CD4-positive, alpha-beta memory T cell (primary cell): ENCODE data around the gene SPRYD4. TPM values are rescaled to one million over a fixed set of nuclear protein-coding genes. Genes with fewer than 3 reads are reported as not detected.
"Not testable (repeated sequence)": the region's sequence is repeated elsewhere in the genome, so short reads cannot be mapped to it uniquely, and the experiment has no call there.

ENCODE experiments used
- CTCF ChIA-PET: fragments of 350-600 bp; sonication (Branson Sonifier 250); formaldehyde crosslinking; loops from one replicate; lab custom pipeline; 2021; ENCODE audit warnings: inconsistent platforms; ENCODE audit not compliant: partially characterized antibody; lab: Charles Lee
- POLR2A ChIA-PET: fragments of 350-600 bp; sonication (Branson Sonifier 250); formaldehyde crosslinking; loops from one replicate; lab custom pipeline; 2021; ENCODE audit not compliant: partially characterized antibody; lab: Charles Lee
- DNase-seq, 5 donors: peaks; one replicate each; pipeline versions ENCODE4 v3.0.0 to v3.0.0-alpha.2; 2020 to 2022; ENCODE audit warnings: mixed read lengths in 1 of 5
- H3K27ac ChIP-seq: one replicate; pipeline ENCODE4 v1.7.0; 2013; ENCODE audit warnings: low read depth, low read length
- H3K27me3 ChIP-seq: 2 replicates; pipeline ENCODE4 v1.7.0; 2013; ENCODE audit warnings: mild to moderate bottlenecking, low read length, moderate library complexity; ENCODE audit not compliant: insufficient read depth
- H3K36me3 ChIP-seq: 2 replicates; pipeline ENCODE4 v1.7.0; 2013; ENCODE audit warnings: mild to moderate bottlenecking, low read length, moderate library complexity; ENCODE audit not compliant: insufficient read depth
- H3K4me1 ChIP-seq: 2 replicates; pipeline ENCODE4 v1.7.0; 2013; ENCODE audit warnings: mild to moderate bottlenecking, low read length, moderate library complexity; ENCODE audit not compliant: insufficient read depth
- H3K4me3 ChIP-seq, 2 donors: one replicate each; pipeline ENCODE4 v1.7.0; 2013; ENCODE audit warnings: low read length in 2 of 2, mild to moderate bottlenecking in 1 of 2
- H3K9me3 ChIP-seq, 2 donors: one replicate each; pipeline ENCODE4 v1.7.0; 2013; ENCODE audit warnings: low read length in 2 of 2, control low read depth in 1 of 2; ENCODE audit not compliant: control insufficient read depth in 1 of 2
- H3K27ac Mint-ChIP-seq, 7 donors: one replicate each; pipeline ENCODE4 v1.8.0; 2020 to 2021; ENCODE audit warnings: mixed read lengths in 7 of 7, mild to moderate bottlenecking in 6 of 7, inconsistent platforms in 3 of 7, moderate library complexity in 3 of 7
- H3K27me3 Mint-ChIP-seq, 2 donors: one replicate each; pipeline ENCODE4 v1.8.0; 2020 to 2021; ENCODE audit warnings: mixed read lengths in 2 of 2
- H3K36me3 Mint-ChIP-seq, 2 donors: one replicate each; pipeline ENCODE4 v1.8.0; 2020 to 2021; ENCODE audit warnings: mixed read lengths in 2 of 2, inconsistent platforms in 1 of 2, mild to moderate bottlenecking in 1 of 2
- H3K4me1 Mint-ChIP-seq, 4 donors: one replicate each; pipeline ENCODE4 v1.8.0; 2020 to 2021; ENCODE audit warnings: mixed read lengths in 4 of 4, mild to moderate bottlenecking in 1 of 4
- H3K4me3 Mint-ChIP-seq, 8 donors: one replicate each; pipeline ENCODE4 v1.8.0; 2020 to 2021; ENCODE audit warnings: mixed read lengths in 8 of 8, mild to moderate bottlenecking in 7 of 8, moderate library complexity in 6 of 8, inconsistent platforms in 3 of 8
- H3K9me3 Mint-ChIP-seq, 8 donors: one replicate each; pipeline ENCODE4 v1.8.0; 2020 to 2021; ENCODE audit warnings: mixed read lengths in 8 of 8, mild to moderate bottlenecking in 5 of 8, inconsistent platforms in 3 of 8, moderate library complexity in 1 of 8
- intact Hi-C: fragments of 100-400 bp; cut with micrococcal nuclease; formaldehyde crosslinking; loops from one replicate; pipeline ENCODE4 v1.15.1; 2023
- polyA plus RNA-seq, 2 donors: library from polyadenylated mRNA; unstranded; fragments of 300-500 nt; fragmentation: Illumina TruSeq; gene quantifications; one replicate each; pipeline ENCODE4 v1.2.3, GENCODE V29; 2021
- total RNA-seq, 2 experiments: library from RNA; stranded (reverse); gene quantifications; one replicate each; pipeline ENCODE4 v1.2.3, GENCODE V29; 2021

The SPRYD4 gene
- total and polyA plus RNA-seq, 4 experiments from 2014 or later, result 1.1 to 6.9 (median 4.0) TPM

- H3K4me3 ChIP-seq, result peak within 1 kb of the TSS; percentile 61 to 78
- Mint-ChIP-seq H3K27me3 (peaks cover 10% of the 10 kb centered on the region in 2 donors), H3K36me3 (peaks cover 0 to 2% of the 10 kb centered on the region in 2 donors), H3K4me1 (peaks cover 11 to 21% (median 15%) of the 10 kb centered on the region in 4 donors), H3K4me3 (peak within 1 kb of the TSS; percentile 89 to 98 (median 94)), H3K27ac (peak within 1 kb of the TSS; percentile 16 to 95 (median 87)), H3K9me3 (no peaks in the 10 kb centered on the region)
- H3K36me3 ChIP-seq, result no peaks in the 10 kb centered on the region
- H3K4me1 ChIP-seq, result peaks cover 14% of the 10 kb centered on the region
- no peaks in the 10 kb centered on the region for H3K27me3 ChIP-seq
- intact Hi-C loops, result loop anchor here (1.0 kb wide), 1 partner anchor 20 kb away; the partner anchor contains the start of gene SPRYD4
- DNase-seq, result peak; percentile 80 to 84 (median 82)
- H3K9me3 ChIP-seq, result no peaks in the 10 kb centered on the region
- ChIA-PET CTCF (interaction anchor here (0.6 to 1.3 kb wide), 3 partner anchors 8 to 369 kb away, joined by 3 to 4 read pairs (median 3); no protein-coding TSS in a partner anchor), POLR2A (interaction anchor here (0.6 to 1.8 kb wide), 13 partner anchors 20 to 515 kb away, joined by 3 to 9 read pairs (median 4); partner anchors contain the start of genes ATP5F1B, CNPY2, NACA and RAB5B)
- no peak within 1 kb of the TSS for H3K27ac ChIP-seq
These were observed 19.9 kb downstream of the SPRYD4 start, which contains the start of gene GLS2 for GRCh38 chr12:56488041-56488955. TSS of gene GLS2 (minus strand) at chr12:56488161. CDS start at chr12:56488118, 43 bp downstream.

GRCh38 chr12:56490360-56490759 lies 22.0 kb downstream of the SPRYD4 start:
- no peak for DNase-seq
- no peaks in the 10 kb centered on the region for H3K9me3 ChIP-seq
- H3K4me3 Mint-ChIP-seq, result no peak overlapping the region
- no peaks in the 10 kb centered on the region for H3K27me3 ChIP-seq
- H3K4me1 Mint-ChIP-seq, result peaks cover 11 to 21% (median 15%) of the 10 kb centered on the region in 4 donors
- no peak overlapping the region for H3K4me3 ChIP-seq
- H3K4me1 ChIP-seq, result peaks cover 14% of the 10 kb centered on the region
- H3K36me3 ChIP-seq, result no peaks in the 10 kb centered on the region
- CTCF ChIA-PET, result interaction anchor here (0.7 to 2.2 kb wide), 2 partner anchors 27 to 301 kb away, joined by 3 to 5 read pairs; partner anchors contain the start of gene SMARCC2
- no peak overlapping the region for H3K27ac ChIP-seq
- no peak overlapping the region for H3K27ac Mint-ChIP-seq
- POLR2A ChIA-PET, result interaction anchor here (1.4 kb wide), 1 partner anchor 21 kb away, joined by 3 read pairs; no protein-coding TSS in a partner anchor
- intact Hi-C loops, result no loop called here
- no peaks in the 10 kb centered on the region for H3K9me3 Mint-ChIP-seq
- peaks cover 0 to 2% of the 10 kb centered on the region in 2 donors for H3K36me3 Mint-ChIP-seq
- peaks cover 10 to 14% of the 10 kb centered on the region in 2 donors for H3K27me3 Mint-ChIP-seq

GRCh38 chr12:56493409-56494105 lies 25.2 kb downstream of the SPRYD4 start:
- H3K4me1 Mint-ChIP-seq, CTCF ChIA-PET, intact Hi-C loops, H3K4me3 Mint-ChIP-seq, POLR2A ChIA-PET, H3K36me3 ChIP-seq, H3K36me3 Mint-ChIP-seq, H3K27ac ChIP-seq, H3K9me3 Mint-ChIP-seq, H3K4me1 ChIP-seq, H3K27me3 ChIP-seq, H3K4me3 ChIP-seq, H3K27ac Mint-ChIP-seq, H3K9me3 ChIP-seq, DNase-seq: not testable (repeated sequence)
- peaks cover 8 to 14% of the 10 kb centered on the region in 2 donors for H3K27me3 Mint-ChIP-seq

GRCh38 chr12:56494106-56494415 lies 25.7 kb downstream of the SPRYD4 start:
- H3K27me3 Mint-ChIP-seq, result peaks cover 8 to 14% of the 10 kb centered on the region in 2 donors
- H3K4me3 ChIP-seq, DNase-seq, H3K9me3 ChIP-seq, H3K27ac Mint-ChIP-seq, H3K4me3 Mint-ChIP-seq, H3K27me3 ChIP-seq, CTCF ChIA-PET, H3K9me3 Mint-ChIP-seq, H3K4me1 ChIP-seq, H3K36me3 ChIP-seq, H3K27ac ChIP-seq, H3K36me3 Mint-ChIP-seq, POLR2A ChIA-PET, intact Hi-C loops, H3K4me1 Mint-ChIP-seq: not testable (repeated sequence)

- H3K4me3 Mint-ChIP-seq, H3K27me3 ChIP-seq, H3K9me3 ChIP-seq, H3K4me1 Mint-ChIP-seq, POLR2A ChIA-PET, H3K27ac Mint-ChIP-seq, H3K4me3 ChIP-seq, H3K36me3 ChIP-seq, CTCF ChIA-PET, H3K27ac ChIP-seq, DNase-seq, H3K9me3 Mint-ChIP-seq, H3K4me1 ChIP-seq, H3K36me3 Mint-ChIP-seq, intact Hi-C loops: not testable (repeated sequence)
- H3K27me3 Mint-ChIP-seq, result peaks cover 8 to 14% of the 10 kb centered on the region in 2 donors
These were observed 26.1 kb downstream of the SPRYD4 start for GRCh38 chr12:56494481-56494880.

- POLR2A ChIA-PET, result not testable (repeated sequence)
- DNase-seq, result peak; percentile 34 to 60 (median 54)
These were observed 28.3 kb downstream of the SPRYD4 start for GRCh38 chr12:56496704-56497103.

More at GRCh38 chr12:56496704-56497103, 28.3 kb downstream of the SPRYD4 start:
- H3K4me1 ChIP-seq, H3K9me3 Mint-ChIP-seq, H3K36me3 Mint-ChIP-seq, H3K27me3 Mint-ChIP-seq, H3K9me3 ChIP-seq, intact Hi-C loops, H3K4me3 ChIP-seq, H3K36me3 ChIP-seq, H3K27me3 ChIP-seq, H3K4me1 Mint-ChIP-seq, H3K27ac ChIP-seq: not testable (repeated sequence)
- CTCF ChIA-PET, result interaction anchor here (1.0 to 2.0 kb wide), 6 partner anchors 11 to 374 kb away, joined by 3 to 7 read pairs (median 4); no protein-coding TSS in a partner anchor
- peak overlapping the region in 2 of 7 donors; percentile 46 to 51 for H3K27ac Mint-ChIP-seq
- peak overlapping the region in 7 of 8 donors; percentile 32 to 79 (median 65) for H3K4me3 Mint-ChIP-seq
